Keratinocyte (primary cell): Measurements from ENCODE around the gene MAP1LC3C. TPM values are rescaled to one million over a fixed set of nuclear protein-coding genes. Genes with fewer than 3 reads are reported as not detected.
A peak's percentile ranks its signal among the peaks of the same experiment; 100 is the strongest.

Experiments used
- DNase-seq: peaks from one replicate; pipeline ENCODE4 v3.0.0-alpha.2; 2011; ENCODE audit warnings: low read depth, missing footprints, low spot score
- FAIRE-seq: peaks from 2 replicates; lab custom pipeline; 2011; peaks lifted over from hg19 to GRCh38; lab: Jason Lieb, UNC
- H2AFZ ChIP-seq: 2 replicates; pipeline ENCODE4 v1.6.0; 2012; ENCODE audit warnings: low read length, control low read depth, inconsistent platforms; ENCODE audit not compliant: control insufficient read depth
- H3K27ac ChIP-seq: 2 replicates; pipeline ENCODE4 v1.5.1; 2011; ENCODE audit warnings: low read length; ENCODE audit not compliant: control insufficient read depth, insufficient read depth
- H3K27me3 ChIP-seq: 3 replicates; pipeline ENCODE4 v1.6.0; 2011; ENCODE audit warnings: low read length; ENCODE audit not compliant: control insufficient read depth, insufficient read depth; ENCODE audit errors: extremely low read depth
- H3K36me3 ChIP-seq, 2 experiments: 2 replicates in 1 of 2; 3 replicates in 1 of 2; pipeline ENCODE4 v1.5.1; 2011; ENCODE audit warnings: low read length in 2 of 2, mild to moderate bottlenecking in 1 of 2; ENCODE audit not compliant: control insufficient read depth in 2 of 2, insufficient read depth in 2 of 2; ENCODE audit errors: extremely low read depth in 1 of 2
- H3K4me1 ChIP-seq: 3 replicates; pipeline ENCODE4 v1.5.1; 2011; ENCODE audit warnings: low read length; ENCODE audit not compliant: control insufficient read depth, insufficient read depth; ENCODE audit errors: extremely low read depth
- H3K4me2 ChIP-seq: 3 replicates; pipeline ENCODE4 v1.6.0; 2011; ENCODE audit warnings: low read depth, low read length; ENCODE audit not compliant: control insufficient read depth, insufficient read depth; ENCODE audit errors: extremely low read depth
- H3K4me3 ChIP-seq, 3 experiments: fragments of 200-600 bp in 1 of 3; sonication (generic) in 1 of 3; 2 replicates in 2 of 3; 3 replicates in 1 of 3; pipeline ENCODE4 v1.5.1; 2011 to 2016; ENCODE audit warnings: low read length in 3 of 3, mild to moderate bottlenecking in 3 of 3, control low read depth in 2 of 3, inconsistent platforms in 1 of 3, low read depth in 1 of 3, mixed read lengths in 1 of 3, mixed run types in 1 of 3, moderate library complexity in 1 of 3; ENCODE audit not compliant: control insufficient read depth in 2 of 3, insufficient read depth in 2 of 3; ENCODE audit errors: extremely low read depth in 1 of 3
- H3K79me2 ChIP-seq: 2 replicates; pipeline ENCODE4 v1.6.0; 2012; ENCODE audit warnings: low read length; ENCODE audit not compliant: control insufficient read depth, insufficient read depth
- H3K9ac ChIP-seq: 3 replicates; pipeline ENCODE4 v1.6.0; 2011; ENCODE audit warnings: low read length; ENCODE audit not compliant: control insufficient read depth, insufficient read depth; ENCODE audit errors: extremely low read depth
- H3K9me1 ChIP-seq: 3 replicates; pipeline ENCODE4 v1.6.0; 2011; ENCODE audit warnings: low read length; ENCODE audit not compliant: control insufficient read depth, insufficient read depth; ENCODE audit errors: extremely low read depth
- H3K9me3 ChIP-seq: 2 replicates; pipeline ENCODE4 v1.5.1; 2012; ENCODE audit warnings: low read depth, low read length; ENCODE audit not compliant: control insufficient read depth
- H4K20me1 ChIP-seq: 3 replicates; pipeline ENCODE4 v1.6.0; 2011; ENCODE audit warnings: low read length; ENCODE audit not compliant: control insufficient read depth, insufficient read depth; ENCODE audit errors: extremely low read depth
- CTCF ChIP-seq, 3 experiments: IDR thresholded peaks in 1 of 3; conservative IDR thresholded peaks in 1 of 3; optimal IDR thresholded peaks in 1 of 3; 2 replicates in 2 of 3; 3 replicates in 1 of 3; pipeline versions ENCODE3 to v1.5.1; 2011; ENCODE audit warnings: low read length in 3 of 3, mild to moderate bottlenecking in 3 of 3, moderate library complexity in 2 of 3, control low read depth in 1 of 3, inconsistent platforms in 1 of 3; ENCODE audit not compliant: insufficient read depth in 2 of 3; ENCODE audit errors: extremely low read depth in 1 of 3
- EZH2 ChIP-seq: IDR thresholded peaks from one replicate; pipeline ENCODE4 v1.6.1; 2012; ENCODE audit warnings: inconsistent platforms, mild to moderate bottlenecking, low read length, moderate library complexity
- dilution Hi-C: fragments of 300-500 bp; cut with MboI; formaldehyde crosslinking; loops from one replicate; pipeline ENCODE4 v1.7.0; 2020; ENCODE audit warnings: low sequenced_read_pairs; ENCODE audit not compliant: extremely low pct_ligation_motif_present
- polyA plus RNA-seq, 5 experiments: library from polyadenylated mRNA; depleted of rRNA in 3 of 5; stranded (reverse) in 3 of 5; stranded (forward) in 1 of 5; unstranded in 1 of 5; fragments of >200 nt; gene quantifications; 1 replicate in 1 of 5; 2 replicates in 3 of 5; 3 replicates in 1 of 5; pipeline versions ENCODE4 v1.2.1 to v1.2.3, GENCODE V29; 2011 to 2012; ENCODE audit warnings: missing spikeins in 2 of 5, low read depth in 1 of 5, low replicate concordance in 1 of 5

MAP1LC3C gene
- polyA plus RNA-seq, 1 donor (not counting 4 experiments of a cell fraction or from before 2014, with no cell fraction given), result not detected

GRCh38 chr1:241998412-241998921 is 431 bp downstream of the MAP1LC3C start:
- dilution Hi-C loops, result no loop called here
- no peak overlapping the region for H3K9ac ChIP-seq
- no peaks in the 10 kb centered on the region for H3K9me3 ChIP-seq
- DNase-seq (peak; percentile 57), FAIRE-seq (no peak)
- H3K27me3 ChIP-seq, result no peaks in the 10 kb centered on the region
- no peak overlapping the region for H3K27ac ChIP-seq
- no peaks in the 10 kb centered on the region for H3K4me1 ChIP-seq
- H3K79me2 ChIP-seq, result no peaks in the 10 kb centered on the region
- no peaks in the 10 kb centered on the region for H3K9me1 ChIP-seq
- peak overlapping the region; percentile 79 for H2AFZ ChIP-seq
- peak; percentile 59 to 71 (median 69) for TF ChIP-seq CTCF (optimal IDR thresholded peaks at IDR 0.05 in 1 of 3, IDR thresholded peaks at IDR 0.05 in 1 of 3, conservative IDR thresholded peaks at IDR 0.05 in 1 of 3; ENCODE audit: extremely low read depth in 1 of 3, insufficient read depth in 2 of 3, low read length in 3 of 3)
- TF ChIP-seq EZH2, result no peak
- H4K20me1 ChIP-seq, result no peaks in the 10 kb centered on the region
- no peaks in the 10 kb centered on the region for H3K36me3 ChIP-seq
- peak overlapping the region in 1 of 3 experiments; percentile 46 for H3K4me3 ChIP-seq
- H3K4me2 ChIP-seq, result peak overlapping the region; percentile 69

GRCh38 chr1:241997401-241997998 is 1.4 kb downstream of the MAP1LC3C start:
- no peak overlapping the region for H2AFZ ChIP-seq

More at GRCh38 chr1:241997401-241997998, 1.4 kb downstream of the MAP1LC3C start:
- Histone ChIP-seq H3K4me3 (no peak overlapping the region), H3K9me1 (no peaks in the 10 kb centered on the region), H3K9ac (no peak overlapping the region), H3K79me2 (no peaks in the 10 kb centered on the region), H3K4me1 (no peaks in the 10 kb centered on the region), H3K27ac (no peak overlapping the region), H3K4me2 (no peak overlapping the region), H3K27me3 (no peaks in the 10 kb centered on the region), H4K20me1 (no peaks in the 10 kb centered on the region), H3K36me3 (no peaks in the 10 kb centered on the region), H3K9me3 (no peaks in the 10 kb centered on the region)
- dilution Hi-C loops, result no loop called here
- DNase-seq (no peak), FAIRE-seq (no peak)
- TF ChIP-seq CTCF (optimal IDR thresholded peaks at IDR 0.05 in 1 of 3, IDR thresholded peaks at IDR 0.05 in 1 of 3, conservative IDR thresholded peaks at IDR 0.05 in 1 of 3; ENCODE audit: extremely low read depth in 1 of 3, insufficient read depth in 2 of 3, low read length in 3 of 3) (no peak), EZH2 (no peak)
